Measurements from ENCODE around the gene SNX18.

SNX18 gene

GRCh38 chr5:54541823-54542783 lies 24.5 kb downstream of the SNX18 start:
- no peak for DNase-seq (ENCODE audit: low spot score)

- DNase-seq (ENCODE audit: low spot score): no peak
These were observed 26.5 kb downstream of the SNX18 start for GRCh38 chr5:54544044-54544443.

GRCh38 chr5:54545796-54546195 lies 28.2 kb downstream of the SNX18 start:
- no peak for DNase-seq (ENCODE audit: low spot score)

GRCh38 chr5:54547711-54548250 lies 30.2 kb downstream of the SNX18 start:
- DNase-seq (ENCODE audit: low spot score): no peak

GRCh38 chr5:54548565-54548964 lies 31.0 kb downstream of the SNX18 start:
- no peak for DNase-seq (ENCODE audit: low spot score)

GRCh38 chr5:54551292-54551691 lies 33.7 kb downstream of the SNX18 start:
- no peak for DNase-seq (ENCODE audit: low spot score)

- DNase-seq (ENCODE audit: low spot score): no peak
These were observed 34.4 kb downstream of the SNX18 start for GRCh38 chr5:54551926-54552325.

- DNase-seq (ENCODE audit: low spot score): no peak
These were observed 34.9 kb downstream of the SNX18 start for GRCh38 chr5:54552446-54552845.

- DNase-seq (ENCODE audit: low spot score): no peak
These were observed 36.2 kb downstream of the SNX18 start for GRCh38 chr5:54553659-54554207.

- DNase-seq (ENCODE audit: low spot score): no peak
These were observed 38.6 kb downstream of the SNX18 start for GRCh38 chr5:54556141-54556540.

GRCh38 chr5:54558362-54558761 lies 40.8 kb downstream of the SNX18 start:
- DNase-seq (ENCODE audit: low spot score): no peak

GRCh38 chr5:54561651-54562050 lies 44.1 kb downstream of the SNX18 start:
- DNase-seq (ENCODE audit: low spot score): no peak

GRCh38 chr5:54563083-54563761 lies 45.7 kb downstream of the SNX18 start:
- DNase-seq (ENCODE audit: low spot score): no peak

- no peak for DNase-seq (ENCODE audit: low spot score)
These were observed 50.4 kb downstream of the SNX18 start for GRCh38 chr5:54567996-54568395.

GRCh38 chr5:54570916-54571315 lies 53.4 kb downstream of the SNX18 start:
- no peak for DNase-seq (ENCODE audit: low spot score)

GRCh38 chr5:54571462-54571861 lies 53.9 kb downstream of the SNX18 start:
- DNase-seq (ENCODE audit: low spot score): no peak

GRCh38 chr5:54573812-54574489 lies 56.4 kb downstream of the SNX18 start:
- DNase-seq (ENCODE audit: low spot score): no peak

- no peak for DNase-seq (ENCODE audit: low spot score)
These were observed 60.0 kb downstream of the SNX18 start for GRCh38 chr5:54577528-54577927.

GRCh38 chr5:54577937-54578653 lies 60.5 kb downstream of the SNX18 start:
- no peak for DNase-seq (ENCODE audit: low spot score)

GRCh38 chr5:54579591-54580295 lies 62.2 kb downstream of the SNX18 start:
- DNase-seq (ENCODE audit: low spot score): no peak
